ENCODE results near the gene LYL1.

LYL1 gene

GRCh38 chr19:13071444-13072187 lies 31.0 kb downstream of the LYL1 start:
- no peak for DNase-seq

- no peak for DNase-seq
These were observed 32.1 kb downstream of the LYL1 start for GRCh38 chr19:13070425-13071140.

- no peak for DNase-seq
These were observed 33.0 kb downstream of the LYL1 start for GRCh38 chr19:13069415-13070359.

- no peak for DNase-seq
These were observed 34.4 kb downstream of the LYL1 start for GRCh38 chr19:13068085-13068846.

GRCh38 chr19:13066933-13067807 lies 35.5 kb downstream of the LYL1 start:
- no peak for DNase-seq

- no peak for DNase-seq
These were observed 36.4 kb downstream of the LYL1 start for GRCh38 chr19:13066226-13066625.

- DNase-seq, result no peak
These were observed 38.6 kb downstream of the LYL1 start for GRCh38 chr19:13064092-13064489.

GRCh38 chr19:13063461-13064091 lies 39.1 kb downstream of the LYL1 start:
- DNase-seq, result no peak

- DNase-seq, result no peak
These were observed 40.3 kb downstream of the LYL1 start for GRCh38 chr19:13062317-13062716.

- peak; percentile 25 for DNase-seq
These were observed 41.4 kb downstream of the LYL1 start for GRCh38 chr19:13060964-13061927.

- no peak for DNase-seq
These were observed 42.3 kb downstream of the LYL1 start for GRCh38 chr19:13060233-13060963.

- no peak for DNase-seq
These were observed 43.6 kb downstream of the LYL1 start for GRCh38 chr19:13058951-13059660.

- DNase-seq, result no peak
These were observed 44.9 kb downstream of the LYL1 start for GRCh38 chr19:13057744-13058143.

GRCh38 chr19:13057147-13057572 lies 45.5 kb downstream of the LYL1 start:
- DNase-seq, result no peak

GRCh38 chr19:13056052-13056660 lies 46.5 kb downstream of the LYL1 start:
- DNase-seq, result no peak

- no peak for DNase-seq
These were observed 47.2 kb downstream of the LYL1 start for GRCh38 chr19:13055213-13056051.

Measured in SHP77 treated with DMSO at 0.1 percent for 48 hours (cell line).